ENCODE results near the gene ESRRG.

ESRRG gene

GRCh38 chr1:216723274-216723780 lies at the start of gene ESRRG:
ESRRG (minus strand) TSS chr1:216723429; CDS start chr1:216723299, 130 bp downstream.
- in situ Hi-C loops (cut with MboI; ENCODE audit: low sequenced_read_pairs) = no loop called here

GRCh38 chr1:216771922-216772321 lies 48.7 kb upstream of the ESRRG start:
- in situ Hi-C loops (cut with MboI; ENCODE audit: low sequenced_read_pairs) = no loop called here

GRCh38 chr1:216766633-216767327 lies 43.6 kb upstream of the ESRRG start:
- in situ Hi-C loops (cut with MboI; ENCODE audit: low sequenced_read_pairs) = no loop called here

GRCh38 chr1:216765346-216766300 lies 42.4 kb upstream of the ESRRG start:
- in situ Hi-C loops (cut with MboI; ENCODE audit: low sequenced_read_pairs) = no loop called here

- in situ Hi-C loops (cut with MboI; ENCODE audit: low sequenced_read_pairs) = no loop called here
Observed at GRCh38 chr1:216758161-216758560, 34.9 kb upstream of the ESRRG start.

GRCh38 chr1:216757110-216757509 lies 33.9 kb upstream of the ESRRG start:
- in situ Hi-C loops (cut with MboI; ENCODE audit: low sequenced_read_pairs) = no loop called here

GRCh38 chr1:216750961-216751360 lies 27.7 kb upstream of the ESRRG start:
- in situ Hi-C loops (cut with MboI; ENCODE audit: low sequenced_read_pairs) = no loop called here

- in situ Hi-C loops (cut with MboI; ENCODE audit: low sequenced_read_pairs) = no loop called here
Observed at GRCh38 chr1:216750031-216750627, 26.9 kb upstream of the ESRRG start.

GRCh38 chr1:216749232-216749631 lies 26.0 kb upstream of the ESRRG start:
- in situ Hi-C loops (cut with MboI; ENCODE audit: low sequenced_read_pairs) = no loop called here

- in situ Hi-C loops (cut with MboI; ENCODE audit: low sequenced_read_pairs) = no loop called here
Observed at GRCh38 chr1:216742625-216743024, 19.4 kb upstream of the ESRRG start.

GRCh38 chr1:216740331-216740730 lies 17.1 kb upstream of the ESRRG start:
- in situ Hi-C loops (cut with MboI; ENCODE audit: low sequenced_read_pairs) = no loop called here

- in situ Hi-C loops (cut with MboI; ENCODE audit: low sequenced_read_pairs) = no loop called here
Observed at GRCh38 chr1:216739793-216740192, 16.6 kb upstream of the ESRRG start.

GRCh38 chr1:216732121-216732520 lies 8.9 kb upstream of the ESRRG start:
- in situ Hi-C loops (cut with MboI; ENCODE audit: low sequenced_read_pairs) = no loop called here

- in situ Hi-C loops (cut with MboI; ENCODE audit: low sequenced_read_pairs) = no loop called here
Observed at GRCh38 chr1:216731562-216731961, 8.3 kb upstream of the ESRRG start.

GRCh38 chr1:216726435-216726834 lies 3.2 kb upstream of the ESRRG start:
- in situ Hi-C loops (cut with MboI; ENCODE audit: low sequenced_read_pairs) = no loop called here

- in situ Hi-C loops (cut with MboI; ENCODE audit: low sequenced_read_pairs) = no loop called here
Observed at GRCh38 chr1:216722821-216723220, 408 bp downstream of the ESRRG start.

- in situ Hi-C loops (cut with MboI; ENCODE audit: low sequenced_read_pairs) = no loop called here
Observed at GRCh38 chr1:216721863-216722262, 1.4 kb downstream of the ESRRG start.

GRCh38 chr1:216721062-216721461 lies 2.2 kb downstream of the ESRRG start:
- in situ Hi-C loops (cut with MboI; ENCODE audit: low sequenced_read_pairs) = no loop called here

- in situ Hi-C loops (cut with MboI; ENCODE audit: low sequenced_read_pairs) = no loop called here
Observed at GRCh38 chr1:216711712-216712111, 11.5 kb downstream of the ESRRG start.

- in situ Hi-C loops (cut with MboI; ENCODE audit: low sequenced_read_pairs) = no loop called here
Observed at GRCh38 chr1:216710598-216711333, 12.5 kb downstream of the ESRRG start.

- in situ Hi-C loops (cut with MboI; ENCODE audit: low sequenced_read_pairs) = no loop called here
Observed at GRCh38 chr1:216710055-216710454, 13.2 kb downstream of the ESRRG start.

Measured in HL-60/S4 treated with retinoic acid at 250 ng/mL for 4 days and 3 days (cell line).